Brain microvascular endothelial cell (primary cell): ENCODE data around the gene PLPPR1.

ENCODE experiments used
- DNase-seq: peaks from one replicate; pipeline ENCODE4 v3.0.0-alpha.2; 2020
- H3K27ac ChIP-seq: fragments of 250-450 bp; sonication (Bioruptor Pico); 2 replicates; pipeline ENCODE4 v1.5.1; 2020; ENCODE audit warnings: mild to moderate bottlenecking, moderate library complexity
- H3K27me3 ChIP-seq: fragments of 250-450 bp; sonication (Bioruptor Pico); replicated peaks from 2 replicates; pipeline ENCODE4 v1.5.1; 2020; ENCODE audit warnings: mild to moderate bottlenecking
- H3K36me3 ChIP-seq: fragments of 250-450 bp; sonication (Bioruptor Pico); replicated peaks from 2 replicates; pipeline ENCODE4 v1.5.1; 2020; ENCODE audit warnings: mild to moderate bottlenecking
- H3K4me3 ChIP-seq: 2 replicates; pipeline ENCODE4 v1.5.1; 2011; ENCODE audit warnings: low read depth, mild to moderate bottlenecking, control low read depth, low read length, moderate library complexity
- in situ Hi-C: cut with HindIII; loops from 2 replicates; pipeline ENCODE4 v1.10.0; 2017; ENCODE audit warnings: low sequenced_read_pairs, low pct_ligation_motif_present
- TF ChIP-seq, protein P1 (sequence below): IDR thresholded peaks from 2 replicates; pipeline ENCODE4 v1.5.1; 2011; ENCODE audit warnings: low read depth, mild to moderate bottlenecking, moderate library complexity, low read length, control low read depth, inconsistent platforms; ENCODE audit errors: missing control alignments

PLPPR1 gene

DNA sequence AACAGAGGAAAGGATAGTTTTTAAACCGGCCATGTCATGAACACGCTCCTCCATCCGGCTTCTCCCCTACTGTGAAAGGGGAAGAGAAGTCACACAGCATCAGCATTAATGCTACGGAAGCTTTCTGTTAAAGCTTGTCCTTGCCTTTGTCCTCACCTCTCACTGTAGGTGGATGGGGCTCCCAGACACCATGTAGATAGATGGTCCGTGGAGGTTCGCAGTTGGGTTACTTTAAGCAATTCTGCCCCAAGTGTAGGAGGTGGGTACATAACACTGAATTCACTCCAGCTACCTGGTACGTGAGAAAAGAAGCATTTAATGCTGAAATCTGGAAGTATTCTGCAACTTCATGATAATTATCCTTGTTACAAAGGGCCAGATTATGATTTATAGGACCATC is 190.5 kb downstream of the PLPPR1 start:
- Histone ChIP-seq H3K36me3 (no peaks in the 10 kb centered on the region), H3K27ac (no peak overlapping the region), H3K27me3 (no peaks in the 10 kb centered on the region), H3K4me3 (no peak overlapping the region)
- in situ Hi-C loops = no loop called here
- no peak for DNase-seq
- TF ChIP-seq, protein P1, sequence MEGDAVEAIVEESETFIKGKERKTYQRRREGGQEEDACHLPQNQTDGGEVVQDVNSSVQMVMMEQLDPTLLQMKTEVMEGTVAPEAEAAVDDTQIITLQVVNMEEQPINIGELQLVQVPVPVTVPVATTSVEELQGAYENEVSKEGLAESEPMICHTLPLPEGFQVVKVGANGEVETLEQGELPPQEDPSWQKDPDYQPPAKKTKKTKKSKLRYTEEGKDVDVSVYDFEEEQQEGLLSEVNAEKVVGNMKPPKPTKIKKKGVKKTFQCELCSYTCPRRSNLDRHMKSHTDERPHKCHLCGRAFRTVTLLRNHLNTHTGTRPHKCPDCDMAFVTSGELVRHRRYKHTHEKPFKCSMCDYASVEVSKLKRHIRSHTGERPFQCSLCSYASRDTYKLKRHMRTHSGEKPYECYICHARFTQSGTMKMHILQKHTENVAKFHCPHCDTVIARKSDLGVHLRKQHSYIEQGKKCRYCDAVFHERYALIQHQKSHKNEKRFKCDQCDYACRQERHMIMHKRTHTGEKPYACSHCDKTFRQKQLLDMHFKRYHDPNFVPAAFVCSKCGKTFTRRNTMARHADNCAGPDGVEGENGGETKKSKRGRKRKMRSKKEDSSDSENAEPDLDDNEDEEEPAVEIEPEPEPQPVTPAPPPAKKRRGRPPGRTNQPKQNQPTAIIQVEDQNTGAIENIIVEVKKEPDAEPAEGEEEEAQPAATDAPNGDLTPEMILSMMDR = no peak

DNA sequence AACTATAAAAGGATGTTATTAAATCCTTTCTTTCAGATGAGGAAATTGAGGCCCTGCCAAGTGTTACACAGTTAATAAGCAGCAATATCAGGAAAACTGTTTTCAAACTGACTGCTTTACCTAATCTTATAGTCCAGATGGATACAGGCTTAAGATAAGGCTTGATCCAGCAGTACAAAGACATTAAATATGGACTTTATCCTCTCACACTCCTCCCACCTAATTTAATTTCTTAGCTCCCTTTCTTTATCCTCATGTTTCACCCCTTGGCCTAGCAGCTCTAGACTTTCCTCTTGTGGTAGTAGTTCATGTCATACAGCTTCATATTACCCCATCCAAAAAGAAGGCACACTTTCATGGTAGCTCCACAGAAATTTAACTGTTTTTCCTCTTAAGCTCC is 191.8 kb downstream of the PLPPR1 start:
- DNase-seq = no peak
- H3K27me3 ChIP-seq = no peaks in the 10 kb centered on the region
- in situ Hi-C loops = no loop called here
- H3K4me3 ChIP-seq = no peak overlapping the region
- TF ChIP-seq, protein P1 = no peak
- H3K36me3 ChIP-seq = no peaks in the 10 kb centered on the region
- H3K27ac ChIP-seq = no peak overlapping the region

- no peak overlapping the region for H3K4me3 ChIP-seq
- TF ChIP-seq, protein P1 = no peak
- DNase-seq = no peak
- no peak overlapping the region for H3K27ac ChIP-seq
- no peaks in the 10 kb centered on the region for H3K36me3 ChIP-seq
- no peaks in the 10 kb centered on the region for H3K27me3 ChIP-seq
- in situ Hi-C loops = no loop called here
These were observed 196.7 kb downstream of the PLPPR1 start for GRCh38 chr9:101225271-101225670.

DNA sequence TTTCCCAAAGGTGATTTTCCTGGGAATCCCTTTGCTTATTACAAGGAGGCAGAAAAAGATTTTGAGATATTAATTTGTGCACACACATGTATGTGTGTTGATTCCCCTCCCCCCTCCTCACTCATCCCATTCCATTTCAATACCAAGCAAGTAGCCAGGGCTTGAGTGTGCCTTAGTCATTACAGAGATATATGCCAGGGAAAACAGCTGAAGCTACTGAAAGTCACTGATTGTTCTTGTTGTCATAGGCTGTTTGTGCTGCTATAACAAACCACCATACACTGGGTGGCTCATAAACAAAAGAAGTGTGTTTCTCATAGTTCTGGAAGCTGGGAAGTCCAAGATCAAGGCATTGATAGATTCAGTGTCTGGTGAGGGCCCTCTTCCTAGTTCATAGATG is 197.6 kb downstream of the PLPPR1 start:
- Histone ChIP-seq H3K27me3 (no peaks in the 10 kb centered on the region), H3K4me3 (no peak overlapping the region), H3K27ac (no peak overlapping the region), H3K36me3 (no peaks in the 10 kb centered on the region)
- in situ Hi-C loops = no loop called here
- no peak for DNase-seq
- TF ChIP-seq, protein P1 = no peak

GRCh38 chr9:101226803-101227202 is 198.3 kb downstream of the PLPPR1 start:
- DNase-seq = no peak
- TF ChIP-seq, protein P1 = no peak
- no peak overlapping the region for H3K4me3 ChIP-seq
- in situ Hi-C loops = no loop called here
- H3K36me3 ChIP-seq = no peaks in the 10 kb centered on the region
- no peaks in the 10 kb centered on the region for H3K27me3 ChIP-seq
- no peak overlapping the region for H3K27ac ChIP-seq

- no peaks in the 10 kb centered on the region for H3K27me3 ChIP-seq
- TF ChIP-seq, protein P1 = no peak
- no peaks in the 10 kb centered on the region for H3K36me3 ChIP-seq
- in situ Hi-C loops = no loop called here
- DNase-seq = no peak
- no peak overlapping the region for H3K27ac ChIP-seq
- no peak overlapping the region for H3K4me3 ChIP-seq
These were observed 201.1 kb downstream of the PLPPR1 start for GRCh38 chr9:101229606-101230005.
